ENCODE measurements around the gene LAPTM5. TPM values are rescaled to one million over a fixed set of nuclear protein-coding genes. Genes with fewer than 3 reads are reported as not detected.

The LAPTM5 gene, protein sequence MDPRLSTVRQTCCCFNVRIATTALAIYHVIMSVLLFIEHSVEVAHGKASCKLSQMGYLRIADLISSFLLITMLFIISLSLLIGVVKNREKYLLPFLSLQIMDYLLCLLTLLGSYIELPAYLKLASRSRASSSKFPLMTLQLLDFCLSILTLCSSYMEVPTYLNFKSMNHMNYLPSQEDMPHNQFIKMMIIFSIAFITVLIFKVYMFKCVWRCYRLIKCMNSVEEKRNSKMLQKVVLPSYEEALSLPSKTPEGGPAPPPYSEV
- 0.18 to 0.37 TPM (median 0.27 TPM) in 5 replicates for total RNA-seq (2022; extraction: Qiagen RNA extraction)

DNA sequence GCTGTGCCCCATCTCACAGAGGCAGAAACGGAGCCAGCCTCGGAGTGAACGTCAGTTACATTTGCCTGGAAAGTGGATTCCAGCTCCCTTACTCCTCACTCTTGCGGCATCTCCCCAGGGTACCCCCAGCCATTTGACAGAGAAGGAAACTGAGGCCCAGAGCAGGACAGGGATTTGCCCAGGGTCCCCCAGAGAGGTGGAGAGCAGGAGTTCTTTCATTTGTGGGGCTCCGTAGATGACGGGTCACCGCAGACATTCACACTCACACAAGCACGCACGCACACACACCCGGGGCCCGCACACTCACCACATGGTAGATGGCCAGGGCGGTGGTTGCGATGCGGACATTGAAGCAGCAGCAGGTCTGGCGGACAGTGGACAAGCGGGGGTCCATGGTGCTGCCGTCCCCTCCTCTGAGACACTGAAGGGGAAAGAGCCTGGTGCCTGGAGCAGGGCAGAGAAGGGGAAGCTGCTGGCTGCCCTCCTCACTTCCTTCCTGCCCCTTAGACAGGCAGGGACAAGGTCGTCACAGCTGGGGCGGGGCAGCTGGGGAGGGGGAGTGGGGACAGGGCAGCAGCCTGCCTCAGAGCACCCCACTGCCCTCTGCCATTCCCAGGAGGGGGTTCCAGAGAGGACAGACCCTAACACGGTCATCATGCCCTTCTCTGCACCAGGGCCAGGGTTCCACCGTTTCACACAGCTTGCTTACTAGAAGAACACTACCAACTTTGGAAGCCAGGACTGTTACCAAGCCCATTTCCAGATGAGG lies at the start of gene LAPTM5:
LAPTM5 (minus strand) TSS at position 423 of the 769 bp plus-strand sequence; CDS start at position 394, 29 bp downstream.

DNA sequence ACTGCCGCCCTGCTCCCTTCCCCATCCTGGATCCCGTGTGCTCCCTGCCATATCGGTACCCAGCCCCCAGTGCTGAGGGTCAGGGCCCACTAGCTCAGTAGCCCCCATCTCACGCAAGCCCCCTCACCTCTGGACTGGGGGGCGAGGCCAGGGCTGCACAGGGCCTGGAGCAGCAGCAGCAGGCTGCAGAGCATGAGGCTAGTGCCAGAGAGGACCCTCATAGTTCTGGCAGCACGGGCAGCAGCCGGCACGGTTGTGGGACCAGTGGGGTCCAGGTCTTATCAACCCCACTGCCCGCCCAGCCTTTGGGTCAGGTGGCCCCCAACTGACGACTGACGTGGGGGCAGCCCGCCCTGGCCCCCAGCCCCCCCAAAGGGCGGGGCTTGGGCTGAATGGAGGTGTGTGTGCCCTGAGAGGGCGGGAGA lies 34.2 kb downstream of the LAPTM5 start, which contains the start of gene MATN1:
MATN1 (minus strand) TSS at position 255 of the 425 bp plus-strand sequence; CDS start at position 221, 34 bp downstream.

Other genes with a start within 250 kb of the LAPTM5 start
- 0.06 to 0.18 TPM (median 0.08 TPM) in 4 of 5 replicates, not detected in the other for gene MATN1, start 34.2 kb downstream of the LAPTM5 start, total RNA-seq (2022; extraction: Qiagen RNA extraction)
- 8.2 to 13.4 TPM (median 12.6 TPM) in 5 replicates for gene SDC3, start 151.0 kb upstream of the LAPTM5 start, total RNA-seq (2022; extraction: Qiagen RNA extraction)

Measured in A549 treated with dexamethasone at 1 μM for 4 hours (cell line).